ENCODE measurements around the gene SMAD1.
A peak's percentile ranks its signal among the peaks of the same experiment; 100 is the strongest.
"Not testable (repeated sequence)": the region's sequence is repeated elsewhere in the genome, so short reads cannot be mapped to it uniquely, and the experiment has no call there.

SMAD1 gene

GRCh38 chr4:145528601-145529000 lies 46.9 kb downstream of the SMAD1 start:
- DNase-seq (ENCODE audit: low spot score): no peak

GRCh38 chr4:145530189-145530588 lies 48.5 kb downstream of the SMAD1 start:
- DNase-seq (ENCODE audit: low spot score): no peak

- DNase-seq (ENCODE audit: low spot score): no peak
Measured at GRCh38 chr4:145530662-145531061, 49.0 kb downstream of the SMAD1 start.

GRCh38 chr4:145531223-145531622 lies 49.6 kb downstream of the SMAD1 start:
- DNase-seq (ENCODE audit: low spot score): no peak

GRCh38 chr4:145531859-145532258 lies 50.2 kb downstream of the SMAD1 start:
- DNase-seq (ENCODE audit: low spot score): no peak

- DNase-seq (ENCODE audit: low spot score): no peak
Measured at GRCh38 chr4:145533001-145533400, 51.3 kb downstream of the SMAD1 start.

- DNase-seq (ENCODE audit: low spot score): not testable (repeated sequence)
Measured at GRCh38 chr4:145533415-145533814, 51.8 kb downstream of the SMAD1 start.

GRCh38 chr4:145533961-145534360 lies 52.3 kb downstream of the SMAD1 start:
- DNase-seq (ENCODE audit: low spot score): no peak

GRCh38 chr4:145535202-145535601 lies 53.5 kb downstream of the SMAD1 start:
- no peak for DNase-seq (ENCODE audit: low spot score)

- no peak for DNase-seq (ENCODE audit: low spot score)
Measured at GRCh38 chr4:145536044-145536443, 54.4 kb downstream of the SMAD1 start.

GRCh38 chr4:145538596-145538995 lies 56.9 kb downstream of the SMAD1 start:
- DNase-seq (ENCODE audit: low spot score): no peak

- DNase-seq (ENCODE audit: low spot score): no peak
Measured at GRCh38 chr4:145539671-145540070, 58.0 kb downstream of the SMAD1 start.

GRCh38 chr4:145540235-145540634 lies 58.6 kb downstream of the SMAD1 start:
- no peak for DNase-seq (ENCODE audit: low spot score)

- DNase-seq (ENCODE audit: low spot score): no peak
Measured at GRCh38 chr4:145541346-145541745, 59.7 kb downstream of the SMAD1 start.

- no peak for DNase-seq (ENCODE audit: low spot score)
Measured at GRCh38 chr4:145545031-145545430, 63.4 kb downstream of the SMAD1 start.

GRCh38 chr4:145545538-145546174 lies 64.0 kb downstream of the SMAD1 start:
- DNase-seq (ENCODE audit: low spot score): peak; percentile 49

GRCh38 chr4:145546175-145546915 lies 64.7 kb downstream of the SMAD1 start:
- DNase-seq (ENCODE audit: low spot score): no peak

- no peak for DNase-seq (ENCODE audit: low spot score)
Measured at GRCh38 chr4:145551660-145552059, 70.0 kb downstream of the SMAD1 start.

- no peak for DNase-seq (ENCODE audit: low spot score)
Measured at GRCh38 chr4:145552181-145552822, 70.6 kb downstream of the SMAD1 start.

GRCh38 chr4:145553375-145553774 lies 71.7 kb downstream of the SMAD1 start:
- no peak for DNase-seq (ENCODE audit: low spot score)

- no peak for DNase-seq (ENCODE audit: low spot score)
Measured at GRCh38 chr4:145554691-145555090, 73.0 kb downstream of the SMAD1 start.

- DNase-seq (ENCODE audit: low spot score): peak; percentile 84
Measured at GRCh38 chr4:145557720-145558119, 76.1 kb downstream of the SMAD1 start.

- no peak for DNase-seq (ENCODE audit: low spot score)
Measured at GRCh38 chr4:145563293-145563985, 81.8 kb downstream of the SMAD1 start.
